Measurements from ENCODE around the gene PLCB2.

Gene PLCB2

DNA sequence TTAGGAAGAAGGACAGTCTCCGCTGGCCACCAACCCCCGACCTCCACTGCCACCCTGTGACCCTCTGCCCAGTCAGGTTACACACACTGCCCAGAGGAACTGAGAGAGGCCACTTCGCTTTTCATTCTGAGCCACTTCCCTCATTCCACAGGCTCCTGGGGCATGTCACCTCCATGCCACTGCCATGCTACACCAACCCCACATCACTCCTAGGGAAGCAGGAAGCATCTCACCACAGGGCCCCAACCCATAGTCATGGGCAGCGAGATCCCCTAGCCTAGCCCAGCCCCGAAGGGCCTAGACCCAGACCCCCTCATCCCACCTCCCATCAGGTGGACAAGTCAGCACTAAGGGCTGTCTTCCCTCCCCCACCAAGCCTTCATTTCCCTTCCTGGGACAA, 1.4 kb downstream of the PLCB2 start:
- no peak for DNase-seq (ENCODE audit: low read depth)
- no peak overlapping the region for H3K4me3 ChIP-seq (ENCODE audit: low read depth, low read length)

DNA sequence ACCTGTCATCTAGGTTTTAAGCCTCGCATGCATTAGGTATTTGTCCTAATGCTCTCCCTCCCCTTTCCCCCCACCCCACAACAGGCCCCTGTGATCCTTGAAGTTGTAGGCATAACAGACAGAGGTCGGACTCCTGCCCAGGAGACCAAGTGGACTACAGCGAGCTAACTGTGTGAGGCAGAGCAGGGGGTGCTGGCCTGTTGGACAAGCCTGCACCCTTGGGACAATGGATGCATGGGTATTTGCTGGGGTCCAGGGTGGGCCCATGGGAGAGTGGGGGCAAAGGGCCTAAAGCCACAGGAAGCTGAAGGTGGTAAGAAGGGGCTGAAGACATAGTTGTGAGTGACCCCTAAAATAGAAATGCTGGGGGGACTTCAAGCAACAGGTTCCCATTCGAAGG, 2.5 kb downstream of the PLCB2 start:
- no peak for DNase-seq (ENCODE audit: low read depth)
- no peak overlapping the region for H3K4me3 ChIP-seq (ENCODE audit: low read depth, low read length)

DNA sequence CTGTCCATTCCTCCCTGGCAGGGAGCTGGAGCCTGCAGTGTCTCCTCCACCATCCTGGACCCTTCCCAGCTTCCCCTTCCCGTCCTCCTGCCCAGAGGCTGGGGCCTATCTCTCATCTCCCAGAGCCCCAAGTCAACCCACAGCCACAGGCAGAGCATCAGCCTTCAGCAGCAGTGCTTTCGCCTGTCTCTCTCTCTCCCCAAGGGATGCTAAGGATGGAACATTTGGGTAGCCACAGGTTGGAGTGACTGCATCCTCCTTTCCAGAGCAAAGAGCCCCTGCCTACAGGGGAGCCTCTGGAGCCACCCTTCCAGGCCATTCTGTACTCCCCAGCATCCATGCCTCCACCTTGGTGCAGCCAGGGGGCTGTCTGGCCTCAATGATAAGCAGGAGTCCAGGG, 4.2 kb downstream of the PLCB2 start:
- H3K4me3 ChIP-seq (ENCODE audit: low read depth, low read length): no peak overlapping the region
- no peak for DNase-seq (ENCODE audit: low read depth)

DNA sequence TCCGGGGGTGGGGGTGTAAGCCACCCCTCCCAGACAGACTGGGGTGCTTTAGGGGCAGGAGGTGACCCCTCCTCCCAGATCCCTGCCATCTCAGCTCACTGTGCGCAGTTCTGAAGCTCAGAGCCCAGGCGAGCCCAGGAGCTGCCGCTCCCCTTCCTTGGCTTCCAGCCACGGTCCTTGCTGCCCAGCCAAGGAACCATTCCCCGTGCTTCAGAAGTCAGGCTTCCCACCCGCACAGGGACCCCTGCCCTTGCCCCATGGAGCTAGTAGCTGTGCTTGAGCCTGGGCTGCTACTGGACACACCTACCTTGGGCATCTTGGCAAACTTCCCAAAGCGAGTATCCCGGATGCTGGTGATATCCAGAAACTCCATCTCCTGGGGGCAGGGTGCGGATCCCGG, 4.8 kb downstream of the PLCB2 start:
- H3K4me3 ChIP-seq (ENCODE audit: low read depth, low read length): no peak overlapping the region
- DNase-seq (ENCODE audit: low read depth): no peak

GRCh38 chr15:40302288-40302886, 5.3 kb downstream of the PLCB2 start:
- H3K4me3 ChIP-seq (ENCODE audit: low read depth, low read length): no peak overlapping the region
- DNase-seq (ENCODE audit: low read depth): no peak

- no peak for DNase-seq (ENCODE audit: low read depth)
- no peak overlapping the region for H3K4me3 ChIP-seq (ENCODE audit: low read depth, low read length)
These were observed 6.1 kb downstream of the PLCB2 start for GRCh38 chr15:40301467-40302179.

DNA sequence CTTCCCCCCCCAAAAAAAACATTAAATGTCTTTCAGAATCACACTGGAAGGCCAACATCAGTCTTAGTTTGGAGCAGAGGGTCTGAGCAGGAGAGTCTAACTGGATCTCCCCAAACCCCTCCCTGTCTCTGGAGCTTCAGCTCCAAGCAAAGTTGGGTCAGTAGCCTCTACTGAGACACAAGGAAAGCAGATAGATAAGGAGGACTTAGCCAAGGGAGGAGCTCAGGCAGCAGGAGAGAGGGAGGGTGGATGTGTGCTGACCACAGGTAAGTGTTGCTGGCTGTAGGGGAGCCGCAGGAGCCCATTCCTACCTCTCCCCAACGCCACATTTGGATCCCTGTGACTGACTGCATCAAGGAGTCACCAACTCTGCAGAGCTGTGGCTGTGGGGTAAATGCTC, 7.0 kb downstream of the PLCB2 start:
- no peak overlapping the region for H3K4me3 ChIP-seq (ENCODE audit: low read depth, low read length)
- DNase-seq (ENCODE audit: low read depth): no peak

DNA sequence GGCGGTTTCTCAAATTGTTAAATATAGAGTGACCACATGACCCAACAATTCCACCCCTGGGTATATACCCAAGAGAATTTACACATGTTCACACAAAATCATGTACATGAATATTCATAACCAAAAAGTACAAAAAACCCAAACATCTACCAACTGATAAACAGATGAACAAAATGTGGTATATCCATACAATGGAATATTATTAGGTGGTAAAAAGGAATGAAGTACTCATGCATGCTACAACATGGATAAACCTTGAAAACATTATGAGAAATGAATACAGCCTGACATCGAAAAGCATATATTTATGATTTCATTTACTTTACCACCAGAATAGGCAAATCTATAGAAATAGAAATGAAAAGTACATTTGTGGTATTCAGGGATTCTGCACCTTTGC, 7.4 kb downstream of the PLCB2 start:
- DNase-seq (ENCODE audit: low read depth): no peak
- H3K4me3 ChIP-seq (ENCODE audit: low read depth, low read length): no peak overlapping the region

DNA sequence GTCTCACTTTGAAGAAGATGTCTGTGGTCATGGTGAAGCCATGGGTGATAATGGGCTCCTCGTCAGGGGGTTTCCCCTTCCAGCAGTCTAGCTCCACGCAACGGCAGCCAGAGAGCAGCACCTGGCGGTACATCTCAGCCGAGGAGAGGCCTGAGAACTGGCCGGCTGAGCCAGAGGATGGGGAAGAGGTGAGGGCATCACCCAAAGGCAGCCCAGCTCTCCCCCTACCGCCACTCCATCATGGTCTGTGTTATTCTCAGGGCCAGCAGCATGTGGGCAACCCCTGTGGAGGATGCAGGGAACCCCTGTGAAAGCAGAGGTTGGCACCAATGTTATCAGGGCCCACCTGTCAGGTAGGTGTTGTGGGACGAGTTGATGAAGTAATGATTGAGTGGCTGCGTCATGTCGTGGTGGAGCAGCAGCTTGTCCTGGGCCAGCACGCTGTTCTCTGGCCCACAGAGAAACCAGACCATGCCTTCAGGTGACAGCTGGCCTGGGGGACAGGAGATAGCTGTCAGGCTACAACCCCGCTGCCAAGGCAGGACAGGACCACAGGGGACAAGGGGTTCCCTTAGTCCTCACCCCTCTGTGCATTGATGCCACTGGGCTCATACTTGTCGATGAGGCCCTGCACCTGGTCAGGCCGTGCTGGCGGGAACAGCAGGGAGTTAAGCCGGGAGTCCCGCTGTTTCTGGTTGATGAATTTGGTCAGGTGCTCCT, 9.4 kb downstream of the PLCB2 start:
- no peak for DNase-seq (ENCODE audit: low read depth)
- no peak overlapping the region for H3K4me3 ChIP-seq (ENCODE audit: low read depth, low read length)

DNA sequence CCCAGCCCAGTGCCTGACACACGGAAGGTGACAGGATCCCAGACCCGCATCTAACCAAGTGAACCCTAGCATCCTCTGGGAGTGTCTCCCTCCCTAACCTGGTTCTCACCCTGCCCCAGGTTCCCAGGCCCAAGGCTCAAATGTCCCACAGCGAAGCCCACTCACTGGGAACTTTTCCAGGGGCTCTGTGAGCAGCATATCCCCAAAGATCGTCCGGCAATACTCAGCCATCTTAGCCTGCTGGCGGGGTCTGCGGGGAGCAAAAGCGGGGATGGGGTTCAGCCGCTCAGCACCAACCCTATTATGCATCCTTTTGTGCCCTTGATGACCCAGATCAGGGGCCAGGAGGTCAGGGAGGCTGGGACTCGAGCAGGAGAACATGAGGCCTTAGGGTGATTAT, 10.4 kb downstream of the PLCB2 start:
- no peak for DNase-seq (ENCODE audit: low read depth)
- H3K4me3 ChIP-seq (ENCODE audit: low read depth, low read length): no peak overlapping the region

GRCh38 chr15:40296561-40297230, 11.0 kb downstream of the PLCB2 start:
- no peak for DNase-seq (ENCODE audit: low read depth)
- H3K4me3 ChIP-seq (ENCODE audit: low read depth, low read length): no peak overlapping the region

DNA sequence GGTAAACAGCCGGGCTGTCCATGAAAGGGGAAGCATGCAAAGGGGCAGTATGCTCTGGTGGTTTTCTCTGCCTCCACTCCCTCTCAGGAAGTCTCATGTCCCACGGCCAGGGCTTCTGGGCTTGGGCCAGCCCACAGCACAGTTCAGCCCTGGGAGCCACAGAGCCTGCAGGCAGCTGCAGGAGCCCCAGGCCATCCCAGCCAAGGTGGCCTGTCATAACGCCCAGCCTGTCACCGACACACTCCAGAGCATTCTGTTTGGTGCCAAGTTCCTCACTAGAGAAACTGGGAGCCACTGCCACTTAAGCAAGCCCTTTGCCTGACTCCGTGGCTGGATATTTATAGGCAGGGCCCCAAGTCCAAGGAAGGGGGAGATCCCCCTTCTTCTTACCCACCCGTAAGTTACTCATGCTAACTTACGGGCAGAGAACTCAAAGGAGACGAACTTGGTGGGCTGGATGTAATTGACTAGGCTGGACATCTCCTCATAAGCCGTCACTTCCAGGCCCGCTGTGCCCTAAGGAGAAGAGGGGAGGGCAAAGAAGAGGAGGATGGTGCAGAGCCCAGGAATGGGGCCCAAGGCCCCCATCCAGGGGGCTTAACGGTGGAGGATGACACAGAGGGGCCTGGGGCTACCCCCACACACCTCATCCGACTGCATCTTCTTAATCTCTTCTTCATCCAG, 11.7 kb downstream of the PLCB2 start:
- DNase-seq (ENCODE audit: low read depth): no peak
- H3K4me3 ChIP-seq (ENCODE audit: low read depth, low read length): no peak overlapping the region

GRCh38 chr15:40295297-40295696, 12.4 kb downstream of the PLCB2 start:
- DNase-seq (ENCODE audit: low read depth): no peak
- no peak overlapping the region for H3K4me3 ChIP-seq (ENCODE audit: low read depth, low read length)

DNA sequence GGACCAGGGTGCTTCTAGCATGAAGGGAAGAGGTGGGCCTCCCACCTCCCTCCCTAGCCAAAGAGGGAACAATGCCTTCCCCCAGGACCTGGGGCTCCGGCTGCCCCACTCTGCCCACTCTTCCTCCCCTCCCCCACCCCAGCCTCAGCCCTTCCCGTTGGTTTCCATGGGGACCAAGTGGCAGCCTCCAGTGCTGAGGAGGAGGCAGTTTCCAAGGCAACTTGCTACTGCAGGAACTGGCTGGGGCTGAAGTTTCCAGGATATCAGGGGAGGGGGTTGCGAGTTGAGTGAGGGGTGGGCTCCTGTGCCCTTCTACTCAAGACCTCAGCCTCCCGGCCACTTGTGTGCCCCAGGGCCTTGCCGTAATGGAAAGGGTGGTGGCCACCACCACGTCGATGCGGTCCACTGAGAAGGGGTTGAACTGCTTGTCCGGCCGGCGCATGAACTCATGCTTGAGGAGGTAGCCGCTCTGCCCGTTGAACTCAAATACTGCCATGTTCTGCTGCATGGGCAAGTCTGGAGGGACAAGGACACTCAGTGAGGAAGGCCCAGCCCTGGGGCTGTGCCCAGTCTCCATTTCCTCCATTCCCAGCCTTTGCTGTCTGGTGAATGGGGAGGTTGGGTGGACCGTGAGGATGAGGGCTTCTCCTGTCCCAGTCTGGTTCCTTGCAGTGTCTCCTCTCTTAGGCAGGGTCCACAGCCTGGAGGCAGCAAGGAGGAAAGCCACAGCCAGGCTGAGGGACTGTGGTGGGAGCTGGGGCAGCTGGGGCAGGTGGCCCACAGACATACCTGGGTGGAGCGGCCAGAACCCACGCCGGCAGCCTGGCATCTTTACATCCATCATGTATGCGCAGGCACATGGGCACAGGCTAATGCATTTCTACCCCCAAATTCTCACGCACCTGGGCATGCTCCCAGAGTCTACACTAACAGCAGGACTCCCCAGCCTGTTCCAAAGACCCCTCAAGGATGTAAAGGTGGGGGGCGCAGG, 13.5 kb downstream of the PLCB2 start:
- DNase-seq (ENCODE audit: low read depth): no peak
- no peak overlapping the region for H3K4me3 ChIP-seq (ENCODE audit: low read depth, low read length)

DNA sequence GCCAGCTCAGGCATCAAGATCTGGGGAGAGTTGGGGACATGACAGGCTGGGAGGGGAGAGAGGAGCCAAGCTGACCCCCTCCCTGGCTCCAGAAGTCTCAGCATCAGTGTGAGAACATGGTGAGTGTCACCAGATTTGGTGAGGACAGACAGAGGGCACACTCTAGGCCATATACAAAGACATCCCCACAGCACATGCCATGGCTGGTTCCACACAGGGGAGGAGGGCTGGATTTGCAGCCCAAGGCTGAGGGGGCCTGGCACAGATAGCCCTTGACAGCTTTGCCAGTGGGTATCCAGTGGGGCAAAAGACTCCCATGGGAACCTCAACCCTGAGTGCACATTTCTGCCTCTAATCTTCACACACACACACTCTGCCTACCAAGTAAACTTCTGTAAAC, 14.7 kb downstream of the PLCB2 start:
- H3K4me3 ChIP-seq (ENCODE audit: low read depth, low read length): no peak overlapping the region
- DNase-seq (ENCODE audit: low read depth): no peak

GRCh38 chr15:40292246-40292645, 15.5 kb downstream of the PLCB2 start:
- H3K4me3 ChIP-seq (ENCODE audit: low read depth, low read length): no peak overlapping the region
- no peak for DNase-seq (ENCODE audit: low read depth)

DNA sequence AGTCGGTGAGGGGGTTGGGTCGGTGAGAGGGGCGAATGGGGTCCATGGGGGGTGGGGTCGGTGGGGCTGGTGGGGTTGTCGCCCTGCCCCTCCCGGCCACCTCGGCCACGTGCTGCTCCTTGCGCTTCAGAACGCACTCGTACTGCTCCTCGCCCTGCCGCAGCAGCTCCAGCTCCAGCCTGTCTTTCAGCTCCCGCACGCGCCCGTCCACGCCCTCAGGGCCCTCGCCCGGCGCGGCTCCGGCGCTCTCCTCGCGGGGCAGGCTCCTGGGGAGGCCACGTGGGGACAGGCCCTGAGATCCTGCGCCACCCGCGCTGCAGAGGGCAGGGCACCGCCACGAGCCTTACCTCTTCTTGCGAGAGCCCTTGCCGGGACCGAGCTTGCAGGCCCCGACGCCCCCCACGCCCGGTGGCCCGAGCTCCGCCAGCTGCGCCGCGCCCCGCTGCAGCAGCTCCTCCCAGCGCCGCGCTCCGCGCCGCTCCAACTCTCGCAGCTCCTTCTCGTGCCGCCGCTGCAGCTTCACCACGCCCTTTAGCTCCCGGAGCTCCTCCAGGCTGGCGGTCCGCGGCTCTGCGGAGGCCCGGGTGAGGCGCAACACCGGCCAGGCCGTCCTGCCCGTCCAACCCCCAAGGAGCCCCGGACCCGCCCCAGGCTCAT, 16.7 kb downstream of the PLCB2 start:
- H3K4me3 ChIP-seq (ENCODE audit: low read depth, low read length): peak overlapping the region; percentile 47
- DNase-seq (ENCODE audit: low read depth): no peak

- no peak for DNase-seq (ENCODE audit: low read depth)
These were observed 17.2 kb downstream of the PLCB2 start for GRCh38 chr15:40290545-40290917.

More at GRCh38 chr15:40290545-40290917, 17.2 kb downstream of the PLCB2 start:
- H3K4me3 ChIP-seq (ENCODE audit: low read depth, low read length): no peak overlapping the region

Data from skeletal muscle cell (primary cell).